BJ (cell line): Measurements from ENCODE around the gene NSDHL. TPM values are rescaled to one million over a fixed set of nuclear protein-coding genes. Genes with fewer than 3 reads are reported as not detected.

ENCODE experiments used
- CTCF ChIA-PET: fragments of 350-600 bp; formaldehyde crosslinking; extraction: SDS; loops from one replicate; lab custom pipeline; 2021; ENCODE audit warnings: antibody characterized with exemption, inconsistent platforms; lab: Yijun Ruan, JAX
- POLR2A ChIA-PET: fragments of 300-600 bp; sonication (Branson Sonifier 250); formaldehyde crosslinking; extraction: SDS; loops from one replicate; lab custom pipeline; 2021; ENCODE audit warnings: antibody characterized with exemption; lab: Charles Lee
- DNase-seq: peaks from one replicate; pipeline ENCODE4 v3.0.0-alpha.2; 2011; ENCODE audit warnings: low read depth
- H3K27me3 ChIP-seq: 2 replicates; pipeline ENCODE4 v1.6.0; 2011; ENCODE audit warnings: low read length; ENCODE audit not compliant: control insufficient read depth, insufficient read depth
- H3K36me3 ChIP-seq: 2 replicates; pipeline ENCODE4 v1.5.1; 2011; ENCODE audit warnings: low read length; ENCODE audit not compliant: control insufficient read depth, insufficient read depth
- H3K4me3 ChIP-seq: 2 replicates; pipeline ENCODE4 v1.5.1; 2011; ENCODE audit warnings: low read depth, mild to moderate bottlenecking, control low read depth, low read length
- CTCF ChIP-seq: IDR thresholded peaks from 2 replicates; pipeline ENCODE4 v1.5.1; 2011; ENCODE audit warnings: low read depth, mild to moderate bottlenecking, control low read depth, inconsistent platforms, low read length, moderate library complexity; ENCODE audit not compliant: insufficient read depth
- polyA plus RNA-seq: library from polyadenylated mRNA; depleted of rRNA; stranded (reverse); fragments of >200 nt; gene quantifications from 2 replicates; pipeline ENCODE4 v1.2.3, GENCODE V29; 2011

Gene NSDHL
- polyA plus RNA-seq, 1 experiment = 13.7 TPM

GRCh38 chrX:152881289-152881688, 50.4 kb downstream of the NSDHL start:
- CTCF ChIA-PET = no interaction called here
- Histone ChIP-seq H3K27me3 (no peaks in the 10 kb centered on the region; the same call in 1 of the 2 replicates), H3K36me3 (no peaks in the 10 kb centered on the region), H3K4me3 (no peak overlapping the region)
- POLR2A ChIA-PET = no interaction called here
- TF ChIP-seq CTCF = no peak
- no peak for DNase-seq

- CTCF ChIA-PET = no interaction called here
- TF ChIP-seq CTCF = no peak
- POLR2A ChIA-PET = no interaction called here
- Histone ChIP-seq H3K4me3 (no peak overlapping the region), H3K36me3 (no peaks in the 10 kb centered on the region), H3K27me3 (no peaks in the 10 kb centered on the region; the same call in 1 of the 2 replicates)
- DNase-seq = no peak
Observed at GRCh38 chrX:152884171-152884570, 53.3 kb downstream of the NSDHL start.

GRCh38 chrX:152886716-152887115, 55.9 kb downstream of the NSDHL start:
- ChIA-PET CTCF (no interaction called here), POLR2A (no interaction called here)
- no peak for DNase-seq
- H3K36me3 ChIP-seq = no peaks in the 10 kb centered on the region
- H3K4me3 ChIP-seq = no peak overlapping the region
- no peak for TF ChIP-seq CTCF
- peaks cover 10% of the 10 kb centered on the region for H3K27me3 ChIP-seq

- ChIA-PET POLR2A (no interaction called here), CTCF (interaction anchor here (0.5 to 1.1 kb wide), 2 partner anchors 13 to 1531 kb away, joined by 3 to 4 read pairs; no protein-coding TSS in a partner anchor)
- peaks cover 10% of the 10 kb centered on the region for H3K27me3 ChIP-seq
- no peaks in the 10 kb centered on the region for H3K36me3 ChIP-seq
- DNase-seq = no peak
- H3K4me3 ChIP-seq = no peak overlapping the region
- no peak for TF ChIP-seq CTCF
Observed at GRCh38 chrX:152892499-152892898, 61.6 kb downstream of the NSDHL start.

- ChIA-PET CTCF (interaction anchor here (0.5 kb wide), 1 partner anchor 1532 kb away, joined by 4 read pairs; no protein-coding TSS in a partner anchor), POLR2A (no interaction called here)
- Histone ChIP-seq H3K27me3 (peaks cover 10% of the 10 kb centered on the region), H3K4me3 (no peak overlapping the region), H3K36me3 (no peaks in the 10 kb centered on the region)
- DNase-seq = no peak
- TF ChIP-seq CTCF = no peak
Observed at GRCh38 chrX:152892999-152893891, 62.4 kb downstream of the NSDHL start.
